GM19468 (cell line): ENCODE measurements around the gene COX6A2.

Source experiments
- ATAC-seq: cut with Tn5 transposase; IDR thresholded peaks from one replicate; pipeline ENCODE4 v1.9.1; 2021; ENCODE audit warnings: mild to moderate bottlenecking, moderate library complexity, moderate number of reproducible peaks; ENCODE audit not compliant: unreplicated experiment; ENCODE audit errors: extremely low read depth

The COX6A2 gene

DNA sequence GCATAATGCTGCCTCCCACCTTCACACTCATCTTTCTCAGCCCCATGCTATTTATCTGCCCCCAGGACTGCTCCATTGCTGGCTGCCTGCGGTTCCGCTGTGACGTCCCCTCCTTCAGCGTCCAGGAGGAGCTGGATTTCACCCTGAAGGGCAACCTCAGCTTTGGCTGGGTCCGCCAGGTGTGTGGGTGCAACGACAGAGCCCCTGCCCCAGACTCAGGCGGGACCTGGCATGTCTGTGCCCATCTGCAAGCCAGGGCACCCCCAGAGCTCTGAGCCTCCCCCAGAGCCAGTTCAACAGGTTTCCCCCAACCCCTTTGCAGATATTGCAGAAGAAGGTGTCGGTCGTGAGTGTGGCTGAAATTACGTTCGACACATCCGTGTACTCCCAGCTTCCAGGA lies 48.0 kb downstream of the COX6A2 start:
- ATAC-seq: no peak
